HepG2 (cell line): ENCODE measurements around the gene NYAP1.

Source experiments
- GATAD2A ChIP-seq: IDR thresholded peaks from 2 replicates; pipeline ENCODE4 v1.6.1; 2016
- JDP2 ChIP-seq: sonication (generic); formaldehyde crosslinking; IDR thresholded peaks from 2 replicates; pipeline ENCODE4 v1.8.1; 2022; ENCODE audit warnings: missing genetic modification reagents, borderline replicate concordance
- POLR2AphosphoS5 ChIP-seq: IDR thresholded peaks from 2 replicates; pipeline ENCODE4 v1.6.1; 2012; ENCODE audit warnings: low read depth, low read length
- ZNF776 ChIP-seq: sonication (generic); formaldehyde crosslinking; IDR thresholded peaks from 2 replicates; pipeline ENCODE4 v1.4.0; 2020; ENCODE audit warnings: mild to moderate bottlenecking, missing genetic modification reagents
- TF ChIP-seq, protein P1 (sequence below): sonication (generic); formaldehyde crosslinking; IDR thresholded peaks from 2 replicates; pipeline ENCODE4 v1.4.0; 2020; ENCODE audit warnings: missing genetic modification reagents

DNA sequence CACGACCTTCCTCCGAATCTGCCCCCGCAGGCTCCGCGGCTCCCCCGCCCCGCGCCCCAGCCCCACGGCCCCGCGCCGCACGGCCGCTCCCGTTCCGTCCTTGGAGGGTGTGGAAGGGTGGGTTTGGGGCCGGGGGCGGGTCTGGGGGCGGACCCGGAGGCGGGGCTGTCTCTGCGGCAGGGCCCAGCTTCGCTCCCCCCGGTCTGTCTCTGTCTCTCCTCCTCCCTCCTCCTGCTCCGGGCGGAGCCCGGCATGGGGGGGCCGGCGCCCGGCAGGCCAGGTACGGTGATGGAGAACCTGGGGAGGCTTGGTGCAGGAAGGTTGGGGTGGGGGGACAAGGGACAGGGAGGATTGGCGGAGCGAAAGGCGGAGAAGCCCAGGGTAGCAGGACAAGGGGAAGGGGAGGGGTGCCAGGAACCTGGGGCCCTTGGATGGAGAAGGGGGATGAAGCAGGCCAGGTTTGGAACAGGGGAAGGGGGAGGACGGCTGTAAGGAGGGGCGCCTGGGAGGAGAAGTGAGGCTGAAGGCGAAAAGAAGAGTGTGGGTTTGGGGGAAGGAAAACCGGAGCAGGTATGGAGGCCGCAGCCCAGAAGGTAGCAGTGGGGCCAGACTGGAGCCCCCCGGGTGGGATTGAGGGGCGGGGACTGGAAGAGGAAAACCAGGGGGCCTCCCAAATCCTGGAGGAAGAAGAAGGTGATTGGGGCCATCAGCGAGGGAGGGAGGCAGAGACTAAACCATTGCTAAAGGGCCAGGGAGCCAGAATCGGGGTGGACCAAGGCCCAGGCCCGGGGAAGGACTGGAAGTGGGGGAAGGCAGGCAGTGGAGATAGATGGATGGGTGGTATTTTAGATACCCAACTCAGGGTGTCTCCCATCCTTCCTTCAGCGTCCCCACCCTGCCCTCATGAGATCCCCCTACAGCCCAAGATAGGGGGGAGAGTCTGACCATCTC, at the start of gene NYAP1:
- TF ChIP-seq, protein P1, sequence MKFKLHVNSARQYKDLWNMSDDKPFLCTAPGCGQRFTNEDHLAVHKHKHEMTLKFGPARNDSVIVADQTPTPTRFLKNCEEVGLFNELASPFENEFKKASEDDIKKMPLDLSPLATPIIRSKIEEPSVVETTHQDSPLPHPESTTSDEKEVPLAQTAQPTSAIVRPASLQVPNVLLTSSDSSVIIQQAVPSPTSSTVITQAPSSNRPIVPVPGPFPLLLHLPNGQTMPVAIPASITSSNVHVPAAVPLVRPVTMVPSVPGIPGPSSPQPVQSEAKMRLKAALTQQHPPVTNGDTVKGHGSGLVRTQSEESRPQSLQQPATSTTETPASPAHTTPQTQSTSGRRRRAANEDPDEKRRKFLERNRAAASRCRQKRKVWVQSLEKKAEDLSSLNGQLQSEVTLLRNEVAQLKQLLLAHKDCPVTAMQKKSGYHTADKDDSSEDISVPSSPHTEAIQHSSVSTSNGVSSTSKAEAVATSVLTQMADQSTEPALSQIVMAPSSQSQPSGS, result no peak
- TF ChIP-seq GATAD2A (CRISPR knock-in tag) (no peak), JDP2 (CRISPR knock-in tag) (no peak), ZNF776 (no peak), POLR2AphosphoS5 (no peak)
